ENCODE results near the gene SORCS1.

Gene SORCS1

DNA sequence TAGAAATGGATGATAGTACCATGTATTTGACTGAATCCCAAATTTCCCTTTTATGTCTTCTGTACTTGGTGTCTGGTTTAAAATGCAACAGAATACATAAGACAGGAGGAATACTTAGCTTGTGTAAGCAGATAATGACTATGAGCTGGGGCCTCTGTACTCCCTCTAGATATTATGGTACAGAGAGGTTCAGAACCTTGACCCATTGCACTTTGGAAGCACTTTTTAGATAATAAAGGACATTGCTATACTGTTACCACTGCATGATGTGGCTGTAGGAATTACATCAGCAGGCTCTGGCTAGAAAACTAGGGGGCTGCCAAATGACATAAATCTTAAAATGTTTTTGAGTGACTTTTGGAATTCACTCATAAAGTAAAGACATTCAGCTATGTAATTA lies 526.6 kb downstream of the SORCS1 start:
- no peak for DNase-seq

DNA sequence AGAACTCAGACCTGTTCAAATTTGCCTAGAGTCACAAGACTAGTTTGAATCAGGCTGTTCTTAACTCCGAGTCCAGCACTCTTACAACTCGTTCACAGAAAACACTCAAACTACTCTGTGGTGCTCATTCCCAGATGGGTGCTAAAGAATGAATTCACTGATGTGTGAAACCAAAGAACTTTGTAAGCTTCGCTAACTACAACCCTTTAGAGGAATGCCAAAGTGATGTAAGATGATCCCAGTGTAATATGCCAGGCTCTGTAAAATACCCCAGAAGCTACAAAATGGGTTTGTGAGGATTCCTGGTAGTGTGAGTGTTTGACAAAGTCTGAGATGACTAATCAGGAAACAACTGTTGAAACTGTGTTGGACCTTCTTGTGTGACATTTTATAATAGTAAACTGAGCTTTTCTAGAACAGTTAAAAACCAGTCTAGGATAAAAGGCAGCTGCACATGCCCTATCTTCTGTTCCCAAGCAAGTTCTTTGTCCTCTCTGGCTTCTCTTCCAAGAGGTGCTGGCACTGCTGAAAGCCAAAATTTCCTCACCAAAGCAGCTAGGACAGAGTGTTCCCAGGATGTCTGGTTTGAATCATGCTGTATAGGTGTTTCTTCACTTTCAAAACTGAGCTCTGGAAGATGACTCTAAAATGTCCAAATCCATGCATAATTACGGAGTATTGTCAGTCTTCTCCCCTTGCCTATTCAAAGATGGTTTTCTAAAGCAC lies 527.6 kb downstream of the SORCS1 start:
- DNase-seq, result no peak

DNA sequence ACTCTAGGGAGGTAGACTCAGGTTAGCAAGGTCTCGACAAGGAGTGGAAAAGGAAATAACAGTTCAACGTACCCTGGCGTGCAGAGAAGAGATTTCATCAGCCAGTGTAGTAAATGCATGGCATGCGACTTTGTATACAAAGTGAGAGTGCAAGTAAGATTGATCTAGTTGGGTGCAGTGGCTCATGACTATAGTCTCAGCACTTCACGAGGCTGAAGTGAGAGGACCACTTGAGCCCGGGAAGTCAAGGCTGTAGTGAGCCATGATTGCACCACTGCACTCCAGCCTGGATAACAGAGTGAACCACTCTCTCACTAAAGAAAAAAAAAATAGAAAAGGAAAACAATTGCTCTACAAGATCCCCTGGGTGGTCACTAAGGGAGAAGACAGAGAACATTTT lies 528.6 kb downstream of the SORCS1 start:
- no peak for DNase-seq

DNA sequence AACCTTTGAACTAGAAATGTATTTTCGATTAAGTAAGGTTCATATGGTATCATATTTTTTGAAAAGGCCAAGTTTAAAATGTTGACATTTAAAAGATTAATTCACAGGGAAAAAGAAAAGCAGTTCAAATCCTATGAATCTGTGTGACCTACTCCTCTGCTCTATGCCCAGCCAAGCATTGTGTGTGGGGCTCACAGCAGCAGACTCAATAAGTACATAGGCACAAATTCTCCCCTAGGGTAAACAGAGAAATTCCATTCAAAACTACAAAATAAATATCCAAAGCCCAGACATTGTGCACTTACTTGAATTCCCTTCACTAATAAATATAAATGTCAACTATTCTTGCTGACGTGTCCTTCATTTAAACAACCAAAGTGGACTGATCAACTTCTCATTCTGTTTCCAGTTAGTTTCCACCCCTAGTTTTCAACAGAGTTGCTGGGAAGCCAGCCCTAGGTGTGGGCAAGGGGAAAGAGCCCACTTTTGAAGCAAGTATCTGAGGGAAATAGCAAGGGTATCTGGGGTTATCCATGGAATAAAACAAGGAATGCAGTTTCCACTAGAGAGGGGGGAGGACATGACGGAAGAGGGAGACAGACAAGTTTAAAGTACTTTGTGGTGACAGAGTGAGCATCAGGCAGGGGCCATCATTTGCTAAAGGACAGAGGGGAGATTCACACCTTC lies 533.3 kb downstream of the SORCS1 start:
- no peak for DNase-seq

DNA sequence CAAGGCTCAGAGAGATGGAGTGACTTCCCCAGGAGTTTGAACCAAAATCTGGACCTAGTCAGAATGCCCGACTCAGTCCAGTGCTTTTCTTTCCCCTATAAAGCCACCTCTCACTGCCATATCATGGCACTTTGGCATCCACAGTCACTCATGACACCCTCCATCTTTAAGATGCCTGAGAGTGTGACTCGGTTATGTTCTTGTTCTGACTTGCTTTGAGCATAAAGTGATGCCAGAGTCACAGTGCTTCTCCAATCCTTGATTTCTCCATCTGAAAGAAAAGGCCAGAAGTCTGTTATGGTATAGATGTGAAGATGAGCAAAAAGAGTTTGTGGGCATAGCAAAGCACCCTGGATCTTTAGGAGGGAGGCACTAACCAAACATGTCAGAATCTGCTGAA lies 538.1 kb downstream of the SORCS1 start:
- no peak for DNase-seq

DNA sequence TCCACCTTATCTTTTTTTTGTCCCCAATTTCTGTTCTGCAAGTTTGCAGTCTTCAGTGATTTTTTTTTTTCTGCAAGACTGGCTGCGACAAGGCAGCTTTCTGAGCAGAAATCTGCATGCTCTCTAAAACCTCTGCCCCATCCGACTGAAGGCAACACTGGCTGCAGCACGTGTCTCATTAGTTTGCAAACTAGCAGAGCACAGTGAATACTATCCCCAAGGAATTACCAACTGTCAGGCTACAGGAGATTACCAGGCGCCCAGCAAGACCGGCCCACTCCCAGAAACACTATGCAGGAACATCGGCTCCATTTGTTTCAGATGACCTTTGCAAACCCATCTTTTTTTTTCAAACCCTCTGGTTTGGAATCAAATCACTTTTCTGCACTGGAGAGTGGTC lies 538.8 kb downstream of the SORCS1 start:
- DNase-seq, result no peak

DNA sequence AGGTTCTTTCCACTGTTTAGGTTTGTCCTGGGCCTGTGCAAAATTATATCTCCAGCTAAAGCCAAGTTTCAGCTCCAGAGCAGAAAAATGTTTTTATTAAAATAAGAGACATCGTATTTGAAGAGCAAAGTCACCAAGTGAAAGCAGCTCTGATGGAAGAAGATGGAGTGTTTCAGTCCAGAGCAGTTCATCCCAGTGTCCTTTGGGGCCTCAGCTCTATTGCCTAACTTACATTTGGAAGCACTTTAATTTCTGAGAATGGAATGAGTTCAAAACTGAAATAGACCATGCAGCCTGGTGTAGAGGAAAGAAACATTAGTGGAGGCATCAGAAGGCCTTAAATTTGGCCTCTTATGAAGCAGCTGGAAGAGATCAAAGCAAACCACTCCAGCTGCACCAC lies 545.2 kb downstream of the SORCS1 start:
- no peak for DNase-seq

DNA sequence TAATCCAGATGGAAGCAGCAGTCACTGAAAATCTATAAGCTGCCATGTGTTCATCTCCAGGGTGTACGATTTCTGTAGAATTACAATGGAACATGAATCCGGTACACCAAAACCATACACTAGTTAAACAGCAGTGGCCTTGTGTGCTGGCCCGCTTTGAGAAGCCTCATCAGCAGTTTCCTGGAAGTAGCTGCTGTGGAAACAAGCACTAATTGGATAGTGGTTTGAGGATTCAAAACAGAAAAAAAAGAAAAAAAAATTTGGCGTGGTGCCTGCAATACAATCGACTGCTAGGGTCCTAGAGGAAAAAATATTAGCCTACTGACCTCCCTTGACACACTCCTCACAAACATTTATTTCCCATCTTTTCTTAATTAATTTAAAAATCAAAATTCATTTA lies 545.9 kb downstream of the SORCS1 start:
- no peak for DNase-seq

DNA sequence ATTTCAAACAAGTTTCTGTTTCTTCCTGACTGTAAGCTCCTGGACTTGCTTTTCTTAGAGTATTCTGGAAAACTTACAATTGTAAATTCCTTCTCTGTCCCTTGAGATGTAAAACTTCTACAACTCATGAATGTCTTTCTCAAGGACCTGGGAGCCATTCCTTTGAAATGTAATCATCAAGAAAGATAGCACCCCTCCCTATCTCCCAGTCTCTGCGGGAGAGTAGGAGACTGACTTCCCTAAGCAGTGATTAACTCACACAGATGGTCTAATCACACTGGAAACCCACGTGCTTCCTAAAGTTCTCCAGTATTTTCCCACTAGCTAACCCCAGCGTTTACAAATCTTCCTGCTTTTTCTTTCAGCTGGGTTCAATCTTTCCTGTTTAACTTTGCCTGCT lies 549.4 kb downstream of the SORCS1 start:
- no peak for DNase-seq

DNA sequence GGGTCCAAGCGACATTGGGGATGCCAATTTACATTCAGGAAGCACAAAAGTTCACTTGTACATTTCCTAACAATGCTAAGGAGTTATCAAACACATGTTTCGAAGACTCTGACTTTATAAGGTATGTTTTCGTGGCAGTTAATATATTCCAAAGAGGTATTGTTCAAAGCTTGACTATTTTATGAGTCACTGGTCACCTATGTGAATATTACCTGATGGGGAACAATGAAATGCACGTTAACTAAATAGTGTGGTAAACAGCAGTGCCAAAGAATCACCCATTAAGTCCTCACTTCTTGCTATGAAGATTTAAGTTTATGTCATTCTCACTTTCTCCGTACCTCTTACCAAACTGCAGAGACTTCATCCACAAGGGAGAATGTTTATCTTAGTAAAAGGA lies 550.2 kb downstream of the SORCS1 start:
- no peak for DNase-seq

DNA sequence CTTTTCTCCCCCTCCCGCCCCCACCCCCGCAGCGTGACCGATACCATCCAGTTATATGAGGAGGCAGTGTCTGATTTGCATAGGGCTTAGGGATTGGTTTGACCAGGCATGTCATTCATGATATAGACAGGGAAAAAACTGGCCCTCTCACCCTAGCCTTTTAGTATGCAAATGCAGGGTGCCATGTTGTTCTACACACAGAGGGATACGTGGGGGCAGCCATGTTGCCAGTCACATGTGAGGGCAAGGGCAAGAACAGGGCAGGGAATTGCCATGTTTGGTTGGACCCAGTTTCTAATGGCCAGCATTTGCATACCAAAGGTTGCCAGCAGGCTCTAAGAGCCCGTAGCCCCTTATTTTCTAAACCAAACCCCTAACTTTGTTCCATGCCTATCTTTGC lies 552.1 kb downstream of the SORCS1 start:
- DNase-seq, result no peak

DNA sequence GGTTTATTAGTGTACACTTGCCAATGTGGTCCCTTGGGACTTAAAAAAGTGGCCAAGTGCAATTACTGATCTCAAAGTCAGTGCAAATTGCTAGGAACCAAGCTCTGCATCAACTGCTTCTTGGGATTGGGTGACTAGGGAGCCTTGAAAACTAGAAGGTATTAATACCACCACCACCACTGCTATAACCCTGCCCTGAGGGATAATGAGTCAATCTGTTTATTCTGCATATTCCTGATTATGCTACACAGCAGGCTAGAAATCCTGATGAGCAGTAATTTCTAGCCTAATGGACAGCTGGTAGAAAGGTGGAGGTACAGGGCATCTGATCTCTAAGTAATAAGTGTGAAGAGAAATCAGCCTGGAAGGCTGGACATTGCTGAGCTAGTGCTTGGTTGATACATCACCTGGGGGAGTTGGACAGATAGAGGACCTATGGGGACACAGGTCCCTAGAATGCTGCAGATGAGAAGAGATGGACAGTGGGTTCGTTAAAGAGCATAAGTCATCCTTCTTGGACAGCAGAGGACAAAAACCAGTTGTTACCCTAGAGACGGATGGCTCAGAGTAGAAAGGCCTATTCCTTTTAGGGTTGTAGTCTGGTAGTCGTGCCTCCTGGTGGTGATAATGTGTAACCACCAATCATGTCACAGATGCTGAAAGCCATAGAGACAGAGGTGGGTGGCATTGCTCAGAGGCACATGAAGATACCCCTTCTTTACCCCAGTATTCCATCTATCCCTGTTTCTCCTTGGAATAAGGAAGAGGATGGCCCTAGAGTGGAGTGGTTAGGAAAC lies 554.8 kb downstream of the SORCS1 start:
- DNase-seq, result no peak

DNA sequence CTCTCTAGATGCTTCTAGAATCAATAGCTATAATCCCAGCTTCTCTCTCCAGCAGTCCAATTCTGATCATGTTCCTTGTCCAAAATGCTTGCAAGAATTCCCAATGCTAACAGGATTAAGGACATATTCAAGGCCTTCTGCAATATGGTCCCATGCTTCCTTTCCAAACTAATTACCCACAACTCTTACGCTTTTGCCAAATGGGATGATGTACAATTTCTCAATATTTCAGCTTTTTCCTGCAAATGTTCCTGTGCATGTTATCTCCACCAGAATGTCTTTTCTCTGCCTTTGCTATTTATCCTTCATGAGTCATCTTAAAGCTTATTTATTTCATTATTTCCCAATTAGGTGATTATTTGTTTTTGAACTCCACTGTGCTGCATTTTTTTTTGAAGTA lies 556.4 kb downstream of the SORCS1 start:
- no peak for DNase-seq

DNA sequence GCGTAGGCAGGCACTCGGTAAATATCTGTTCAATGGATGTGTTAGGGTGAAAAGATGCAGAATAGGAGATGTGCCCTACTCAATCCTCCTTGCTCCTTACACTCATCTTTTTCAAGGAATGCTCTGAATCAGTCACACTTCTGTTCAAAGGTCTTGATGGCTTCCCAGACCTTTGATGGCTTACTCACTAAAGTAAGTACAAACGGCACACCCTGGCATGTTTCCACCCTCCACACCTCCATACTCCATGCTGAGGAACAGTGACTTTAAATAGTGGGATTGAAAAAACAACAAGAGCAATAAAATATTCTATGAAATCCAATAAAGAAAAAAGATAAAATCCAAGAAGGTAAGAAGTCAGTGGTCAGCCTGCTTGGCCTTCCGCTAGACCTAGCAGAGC lies 569.2 kb downstream of the SORCS1 start:
- DNase-seq, result no peak

DNA sequence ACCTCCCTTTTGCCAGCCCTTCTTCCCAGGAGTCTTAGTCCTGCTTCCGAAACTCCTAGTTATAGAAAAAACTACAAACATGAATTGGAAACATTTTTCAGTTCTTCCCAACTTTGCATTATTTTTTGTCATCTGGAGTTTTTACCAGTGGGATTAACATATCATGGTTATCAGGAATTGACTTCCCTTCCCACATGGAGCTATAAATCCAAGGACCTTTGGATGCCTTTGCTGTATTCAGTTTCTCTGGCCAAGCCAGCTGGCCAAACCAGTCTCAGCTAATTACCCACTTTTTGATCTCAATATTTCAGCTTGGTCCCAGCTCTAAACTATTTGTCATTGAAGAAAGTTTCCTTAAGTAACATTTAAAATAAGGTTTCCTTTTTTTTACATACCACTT lies 570.6 kb downstream of the SORCS1 start:
- DNase-seq, result no peak

DNA sequence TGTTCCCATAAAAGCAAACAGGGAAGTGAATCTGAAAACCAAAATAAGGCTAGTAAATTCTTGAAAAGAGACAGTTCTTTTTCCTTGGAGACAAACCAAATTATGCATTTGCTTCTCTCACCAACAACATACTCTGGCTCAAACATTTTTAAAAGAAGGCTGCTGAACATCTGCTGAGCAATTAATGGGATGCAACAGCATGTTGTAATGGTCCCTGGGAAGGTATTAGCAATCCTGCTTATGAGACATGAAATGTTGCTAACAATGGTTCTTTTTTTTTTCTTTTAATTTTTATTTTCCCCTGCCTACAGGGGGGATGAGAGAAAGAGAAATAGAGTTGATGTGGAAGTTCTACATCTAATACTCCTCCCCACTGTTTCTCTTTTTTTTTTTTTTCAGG lies 572.1 kb downstream of the SORCS1 start:
- DNase-seq, result no peak

DNA sequence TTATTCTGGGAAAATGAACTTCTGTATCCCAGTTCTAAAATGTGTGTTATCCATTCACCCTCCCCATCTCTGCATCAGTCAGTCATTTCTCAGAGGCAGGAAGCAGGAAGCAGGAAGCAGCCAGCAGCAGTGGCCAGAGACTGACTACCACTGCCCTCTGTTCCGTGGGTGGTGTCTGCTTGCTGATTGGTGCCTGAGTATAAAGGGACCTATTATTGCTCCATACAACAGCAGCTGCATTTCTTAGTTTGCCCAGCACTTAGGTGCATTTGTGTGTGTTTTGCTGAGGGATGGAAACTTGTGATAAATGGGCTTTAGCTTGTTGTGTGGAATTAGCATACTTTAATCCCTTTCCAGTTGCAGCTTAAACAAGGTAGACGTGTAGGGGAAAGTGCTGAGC lies 582.2 kb downstream of the SORCS1 start:
- DNase-seq, result no peak

DNA sequence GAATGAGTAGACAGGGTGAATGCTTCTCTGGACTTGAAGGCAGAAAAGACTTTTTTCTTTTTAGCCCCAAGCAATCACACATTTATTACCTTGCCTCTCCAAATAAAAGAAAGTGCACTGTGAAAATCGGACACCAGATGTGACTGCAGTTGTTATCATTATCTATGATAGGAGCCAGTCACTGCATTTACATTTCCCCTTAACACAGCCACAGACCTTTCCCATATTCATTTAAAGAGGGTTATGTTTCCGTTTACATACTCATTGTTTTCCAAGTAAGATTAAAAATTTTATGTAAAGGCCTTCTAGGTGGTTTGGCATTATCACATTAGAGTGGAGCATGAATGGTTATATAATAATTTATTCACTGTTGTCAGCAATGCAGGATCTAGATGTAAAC lies 586.8 kb downstream of the SORCS1 start:
- no peak for DNase-seq

DNA sequence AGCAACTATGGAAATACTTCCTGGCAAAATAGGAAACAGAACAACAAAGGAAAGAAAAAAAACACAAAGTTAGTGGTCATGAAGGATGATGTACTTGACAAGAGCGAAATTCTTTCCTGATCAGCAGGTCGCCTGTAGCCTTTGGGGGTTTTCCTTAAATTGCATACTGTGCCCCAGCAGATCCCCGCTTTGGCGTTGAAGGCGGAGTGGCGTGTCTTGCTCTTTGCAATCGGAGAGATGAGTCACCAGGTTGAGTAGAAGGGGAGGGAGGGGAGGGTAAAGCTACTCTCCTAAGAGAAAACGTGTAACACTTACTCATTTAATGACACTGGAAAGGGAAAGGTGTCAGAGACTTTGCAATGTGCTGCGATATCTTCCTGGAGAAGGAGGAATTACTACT lies 587.2 kb downstream of the SORCS1 start:
- no peak for DNase-seq

DNA sequence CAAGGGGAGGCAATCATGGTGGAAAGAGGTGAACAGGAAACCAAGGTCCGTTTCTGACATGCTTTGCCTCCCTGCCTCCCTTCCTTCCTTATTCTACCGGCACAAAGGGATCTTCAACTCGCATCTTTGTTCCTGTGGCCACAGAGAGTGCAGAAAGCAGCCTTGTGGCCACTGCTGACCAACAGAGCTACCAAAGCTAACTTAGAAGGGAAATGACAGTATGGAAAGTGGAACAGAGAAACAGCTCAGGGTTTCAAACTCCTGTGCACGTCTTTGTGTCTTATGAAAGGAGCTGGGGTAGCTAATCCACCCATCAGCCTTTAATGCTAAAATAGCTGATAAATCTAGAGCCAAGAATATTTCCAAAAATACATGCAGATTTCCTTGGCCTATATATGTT lies 588.0 kb downstream of the SORCS1 start:
- DNase-seq, result no peak

DNA sequence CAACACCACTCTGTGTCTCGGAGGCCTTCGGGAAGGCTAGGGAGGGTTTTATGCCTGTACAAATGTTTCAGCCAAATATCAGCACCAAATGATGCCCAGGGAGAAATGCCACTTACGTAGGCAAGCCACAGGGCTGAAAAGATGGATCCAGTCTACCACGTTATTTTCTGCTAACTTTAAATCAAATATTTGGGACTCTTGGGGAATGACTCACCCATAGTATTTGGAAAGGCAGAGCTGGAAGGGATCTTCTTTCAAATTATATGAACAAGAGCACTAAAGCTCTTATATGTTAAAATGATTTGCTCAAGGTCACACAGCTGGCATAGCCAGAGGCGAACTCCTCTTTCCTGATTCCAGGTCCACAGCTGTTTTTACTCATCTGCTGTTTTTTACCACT lies 591.4 kb downstream of the SORCS1 start:
- no peak for DNase-seq

DNA sequence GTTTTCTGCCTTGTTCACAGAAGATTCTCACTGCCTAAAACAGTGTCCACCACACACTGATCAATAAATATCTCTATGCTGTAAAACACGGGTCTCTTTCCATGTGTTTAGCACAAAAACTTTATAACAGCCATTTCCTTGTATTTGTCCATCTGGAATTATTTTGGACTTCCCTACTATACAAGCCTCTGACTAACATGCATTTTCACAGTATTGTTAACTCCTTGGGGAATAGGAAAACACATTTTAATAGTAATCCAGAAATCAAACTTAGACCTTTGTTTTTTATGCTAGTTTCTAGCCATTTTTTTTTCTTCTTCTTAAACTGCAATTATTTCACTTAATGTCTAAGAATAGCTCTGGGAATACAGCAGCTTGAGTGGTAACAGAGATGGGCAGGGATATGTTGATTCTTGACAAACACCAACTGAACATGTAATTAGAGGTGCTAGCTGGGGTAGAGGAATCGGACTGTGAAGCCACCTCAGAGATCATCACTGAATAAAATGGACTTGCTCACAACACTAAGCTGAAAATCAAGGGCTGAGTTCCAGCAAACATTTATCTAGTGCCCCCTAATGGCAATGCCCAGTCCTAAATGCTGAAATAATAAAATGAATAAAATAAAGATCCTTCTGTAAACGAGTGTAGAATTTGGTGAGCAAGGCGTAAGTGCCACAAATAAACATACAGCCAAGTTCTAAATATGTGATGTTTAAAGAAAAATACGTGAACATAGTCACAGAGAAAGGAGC lies 593.1 kb downstream of the SORCS1 start:
- DNase-seq, result no peak

DNA sequence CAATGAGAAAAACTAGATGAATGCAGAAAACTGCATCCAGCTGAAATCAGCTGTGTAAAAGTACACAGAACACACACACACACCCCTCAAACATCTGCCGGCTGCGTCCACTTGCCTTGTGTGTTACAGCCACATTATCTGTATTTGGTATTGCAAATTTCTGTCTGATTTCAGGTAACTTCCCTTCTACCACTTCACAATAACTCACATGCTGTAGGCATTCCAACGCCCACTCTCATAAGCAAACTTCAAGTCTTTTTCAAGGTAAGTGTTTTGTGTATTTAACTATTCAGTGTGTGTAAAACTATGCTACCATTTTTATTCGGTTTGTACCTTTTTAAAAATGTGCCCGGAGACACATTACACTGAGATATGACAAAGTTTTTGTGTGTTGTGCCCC lies 594.2 kb downstream of the SORCS1 start:
- DNase-seq, result no peak
